HCT116 (cell line): ENCODE measurements around the gene FAM234B. TPM values are rescaled to one million over a fixed set of nuclear protein-coding genes. Genes with fewer than 3 reads are reported as not detected.

ENCODE experiments used
- total RNA-seq: library from RNA; stranded (reverse); gene quantifications from one replicate; pipeline ENCODE4 v1.2.1, GENCODE V29; 2021; ENCODE audit not compliant: unreplicated experiment

Gene FAM234B
- total RNA-seq, 1 experiment from 2014 or later = 15.9 TPM

Other genes with a start within 250 kb of the FAM234B start
- gene DDX47, start 231.0 kb upstream of the FAM234B start, total RNA-seq = 103 TPM
- gene GPRC5A, start 152.8 kb upstream of the FAM234B start, total RNA-seq = 305 TPM
- not detected for gene GPRC5D, start 92.2 kb upstream of the FAM234B start, total RNA-seq
- 41.0 TPM for gene HEBP1, start 44.1 kb upstream of the FAM234B start, total RNA-seq
- not detected for gene GSG1, start 59.3 kb downstream of the FAM234B start, total RNA-seq
- 110 TPM for gene EMP1, start 152.3 kb downstream of the FAM234B start, total RNA-seq